Activated naive CD4-positive, alpha-beta T cell treated with anti-CD3 and anti-CD28 coated beads for 36 hours (primary cell): ENCODE data around the gene PKN2. TPM values are rescaled to one million over a fixed set of nuclear protein-coding genes. Genes with fewer than 3 reads are reported as not detected.
"Not testable (repeated sequence)": the region's sequence is repeated elsewhere in the genome, so short reads cannot be mapped to it uniquely, and the experiment has no call there.

ENCODE experiments used
- CTCF ChIA-PET: fragments of 350-600 bp; sonication (Branson Sonifier 250); formaldehyde crosslinking; loops from one replicate; lab custom pipeline; 2021; ENCODE audit warnings: antibody characterized with exemption; lab: Charles Lee
- DNase-seq: peaks from one replicate; pipeline ENCODE4 v3.0.0-alpha.2; 2020
- H3K27ac Mint-ChIP-seq: one replicate; pipeline ENCODE4 v1.8.0; 2021; ENCODE audit warnings: mild to moderate bottlenecking, mixed read lengths
- H3K27me3 Mint-ChIP-seq: one replicate; pipeline ENCODE4 v1.8.0; 2021; ENCODE audit warnings: low read depth, mixed read lengths
- H3K36me3 Mint-ChIP-seq: one replicate; pipeline ENCODE4 v1.8.0; 2021; ENCODE audit warnings: low read depth, mixed read lengths
- H3K4me1 Mint-ChIP-seq: one replicate; pipeline ENCODE4 v1.8.0; 2021; ENCODE audit warnings: low read depth, mixed read lengths
- H3K4me3 Mint-ChIP-seq: one replicate; pipeline ENCODE4 v1.8.0; 2021; ENCODE audit warnings: mild to moderate bottlenecking, moderate library complexity, mixed read lengths
- H3K9me3 Mint-ChIP-seq: one replicate; pipeline ENCODE4 v1.8.0; 2021; ENCODE audit warnings: mixed read lengths
- intact Hi-C: fragments of 100-400 bp; cut with micrococcal nuclease; formaldehyde crosslinking; loops from one replicate; pipeline ENCODE4 v1.15.1; 2023
- total RNA-seq, 2 experiments: library from RNA; stranded (reverse); gene quantifications; one replicate each; pipeline ENCODE4 v1.2.3, GENCODE V29; 2021

Gene PKN2
- total RNA-seq, 2 experiments from 2014 or later = 17.2 to 17.9 TPM

DNA sequence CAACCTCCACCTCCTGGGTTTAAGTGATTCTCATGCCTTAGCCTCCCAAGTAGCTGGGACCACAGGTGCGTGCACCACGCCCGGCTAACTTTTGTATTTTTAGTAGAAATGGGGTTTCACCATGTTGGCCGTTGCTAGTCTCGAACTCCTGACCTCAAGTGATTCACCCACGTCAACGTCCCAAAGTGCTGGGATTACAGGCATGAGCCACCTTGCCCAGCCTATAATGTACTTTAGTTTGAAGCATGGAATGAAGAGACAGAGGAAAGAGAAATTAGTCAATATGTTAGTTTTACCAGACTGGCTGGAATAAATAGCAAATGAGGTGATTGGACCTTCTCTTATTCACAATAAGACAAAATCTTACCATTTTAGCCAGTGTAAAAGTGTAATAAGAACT is 118.3 kb downstream of the PKN2 start:
- CTCF ChIA-PET = interaction anchor here (0.7 to 2.2 kb wide), 3 partner anchors 74 to 176 kb away, joined by 3 to 15 read pairs (median 3); no protein-coding TSS in a partner anchor
- Mint-ChIP-seq H3K27ac (peak overlapping the region; percentile 84), H3K4me3 (no peak overlapping the region), H3K9me3 (peaks cover 5% of the 10 kb centered on the region), H3K4me1 (peaks cover 17% of the 10 kb centered on the region), H3K27me3 (no peaks in the 10 kb centered on the region), H3K36me3 (peaks cover 41% of the 10 kb centered on the region)
- DNase-seq = no peak
- intact Hi-C loops = loop anchor here (5.0 kb wide), 3 partner anchors 135 to 475 kb away; no protein-coding TSS in a partner anchor

DNA sequence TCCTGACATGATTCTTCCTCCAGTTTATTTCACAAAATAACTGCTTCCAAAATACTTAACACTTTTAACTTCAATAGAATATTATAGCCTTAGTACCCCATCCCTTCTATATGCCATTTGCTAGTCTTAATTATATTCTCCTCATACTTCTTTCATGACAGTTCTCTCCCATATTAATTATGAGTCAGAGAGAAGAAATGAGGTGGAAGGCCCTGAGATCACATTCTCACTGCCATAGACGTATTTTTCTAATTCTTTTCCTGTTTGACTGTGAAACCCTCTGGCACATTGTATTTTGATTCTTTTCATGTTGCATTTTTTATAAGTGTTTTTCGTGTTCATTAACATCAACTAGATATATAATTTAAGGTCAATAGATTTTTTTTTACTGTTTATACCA is 118.9 kb downstream of the PKN2 start:
- CTCF ChIA-PET = interaction anchor here (2.2 kb wide), 1 partner anchor 74 kb away, joined by 15 read pairs; no protein-coding TSS in a partner anchor
- peak overlapping the region; percentile 84 for H3K27ac Mint-ChIP-seq
- no peaks in the 10 kb centered on the region for H3K27me3 Mint-ChIP-seq
- no peak for DNase-seq
- peaks cover 39% of the 10 kb centered on the region for H3K36me3 Mint-ChIP-seq
- intact Hi-C loops = loop anchor here (5.0 kb wide), 3 partner anchors 134 to 474 kb away; no protein-coding TSS in a partner anchor
- no peak overlapping the region for H3K4me3 Mint-ChIP-seq
- H3K9me3 Mint-ChIP-seq = peaks cover 5% of the 10 kb centered on the region
- peaks cover 17% of the 10 kb centered on the region for H3K4me1 Mint-ChIP-seq

DNA sequence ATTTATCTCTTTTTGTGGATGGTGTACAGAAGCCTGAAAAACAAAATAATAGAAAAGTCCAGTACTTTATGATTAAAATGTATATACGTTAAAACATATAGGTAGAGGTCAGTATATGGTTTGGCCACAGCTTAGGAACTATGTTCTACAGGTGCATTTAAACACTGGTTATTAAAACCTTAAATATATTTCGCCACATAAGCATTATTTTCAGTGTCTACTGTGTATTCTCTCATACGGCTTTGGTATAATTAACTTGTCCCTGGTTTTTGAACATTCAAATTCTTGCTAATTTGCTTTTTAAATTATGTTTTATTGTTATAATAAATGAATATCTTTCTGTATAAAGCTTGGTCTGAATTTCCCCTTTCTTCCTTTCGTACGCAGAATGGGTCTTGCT is 119.4 kb downstream of the PKN2 start:
- Mint-ChIP-seq H3K4me3 (no peak overlapping the region), H3K36me3 (peaks cover 39% of the 10 kb centered on the region), H3K9me3 (peaks cover 5% of the 10 kb centered on the region), H3K27me3 (no peaks in the 10 kb centered on the region), H3K4me1 (peaks cover 17% of the 10 kb centered on the region), H3K27ac (no peak overlapping the region)
- intact Hi-C loops = loop anchor here (5.0 kb wide), 3 partner anchors 134 to 474 kb away; no protein-coding TSS in a partner anchor
- DNase-seq = no peak
- CTCF ChIA-PET = no interaction called here

DNA sequence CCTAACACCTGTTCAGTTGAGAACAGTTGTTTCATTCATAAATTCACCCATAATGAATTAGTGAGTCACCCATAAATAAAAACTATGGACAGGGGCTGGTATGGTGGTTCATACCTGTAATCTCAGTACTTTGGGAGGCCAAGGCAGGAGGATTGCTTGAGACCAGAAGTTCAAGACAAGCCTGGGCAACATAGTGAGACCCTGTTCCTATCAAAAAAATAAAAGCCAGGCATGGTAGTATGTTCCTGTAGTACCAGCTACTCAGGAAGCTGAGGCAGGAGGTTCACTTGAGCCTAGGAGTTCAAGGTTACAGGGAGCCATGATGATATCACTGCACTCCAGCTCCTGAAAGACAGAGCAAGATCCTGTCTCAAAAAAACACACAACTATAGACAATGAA is 128.3 kb downstream of the PKN2 start:
- Mint-ChIP-seq H3K36me3 (peaks cover 17% of the 10 kb centered on the region), H3K4me1 (no peaks in the 10 kb centered on the region), H3K27ac (no peak overlapping the region), H3K27me3 (no peaks in the 10 kb centered on the region), H3K4me3 (no peak overlapping the region), H3K9me3 (no peaks in the 10 kb centered on the region)
- intact Hi-C loops = no loop called here
- CTCF ChIA-PET = interaction anchor here (0.6 kb wide), 1 partner anchor 147 kb away, joined by 4 read pairs; no protein-coding TSS in a partner anchor
- DNase-seq = no peak

DNA sequence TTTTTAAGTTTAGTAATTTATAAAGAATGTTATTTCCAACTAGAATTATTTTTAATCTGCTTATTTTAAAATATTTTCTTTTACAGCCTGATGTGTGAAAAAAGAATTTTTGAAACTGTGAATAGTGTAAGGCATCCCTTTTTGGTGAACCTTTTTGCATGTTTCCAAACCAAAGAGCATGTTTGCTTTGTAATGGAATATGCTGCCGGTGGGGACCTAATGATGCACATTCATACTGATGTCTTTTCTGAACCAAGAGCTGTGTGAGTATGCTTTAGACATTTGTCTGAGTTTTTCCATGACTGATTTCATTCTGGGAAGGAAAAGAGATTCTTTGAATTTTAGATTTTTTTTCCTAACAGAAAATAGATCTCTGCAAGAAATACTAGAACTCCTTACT is 129.4 kb downstream of the PKN2 start:
- Mint-ChIP-seq H3K9me3 (no peaks in the 10 kb centered on the region), H3K27me3 (no peaks in the 10 kb centered on the region), H3K4me1 (no peaks in the 10 kb centered on the region), H3K4me3 (no peak overlapping the region), H3K27ac (no peak overlapping the region), H3K36me3 (peaks cover 23% of the 10 kb centered on the region)
- no peak for DNase-seq
- CTCF ChIA-PET = interaction anchor here (0.7 kb wide), 1 partner anchor 243 kb away, joined by 3 read pairs; no protein-coding TSS in a partner anchor
- intact Hi-C loops = no loop called here

DNA sequence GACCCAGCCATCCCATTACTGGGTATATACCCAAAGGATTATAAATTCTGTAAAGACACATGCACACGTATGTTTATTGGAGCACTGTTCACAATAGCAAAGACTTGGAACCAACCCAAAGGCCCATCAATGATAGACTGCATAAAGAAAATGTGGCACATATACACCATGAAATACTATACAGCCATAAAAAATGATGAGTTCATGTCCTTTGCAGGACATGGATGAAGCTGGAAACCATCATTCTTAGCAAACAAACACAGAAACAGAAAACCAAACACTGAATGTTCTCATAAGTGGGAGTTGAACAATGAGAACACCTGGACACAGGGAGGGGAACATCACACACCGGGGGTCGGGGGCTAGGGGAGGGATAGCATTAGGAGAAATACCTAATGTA is 135.6 kb downstream of the PKN2 start:
- CTCF ChIA-PET = interaction anchor here (0.9 kb wide), 1 partner anchor 58 kb away, joined by 4 read pairs; no protein-coding TSS in a partner anchor
- H3K4me3 Mint-ChIP-seq, H3K27ac Mint-ChIP-seq, H3K4me1 Mint-ChIP-seq, intact Hi-C loops, H3K27me3 Mint-ChIP-seq, H3K9me3 Mint-ChIP-seq, DNase-seq: not testable (repeated sequence)
- peaks cover 24% of the 10 kb centered on the region for H3K36me3 Mint-ChIP-seq

DNA sequence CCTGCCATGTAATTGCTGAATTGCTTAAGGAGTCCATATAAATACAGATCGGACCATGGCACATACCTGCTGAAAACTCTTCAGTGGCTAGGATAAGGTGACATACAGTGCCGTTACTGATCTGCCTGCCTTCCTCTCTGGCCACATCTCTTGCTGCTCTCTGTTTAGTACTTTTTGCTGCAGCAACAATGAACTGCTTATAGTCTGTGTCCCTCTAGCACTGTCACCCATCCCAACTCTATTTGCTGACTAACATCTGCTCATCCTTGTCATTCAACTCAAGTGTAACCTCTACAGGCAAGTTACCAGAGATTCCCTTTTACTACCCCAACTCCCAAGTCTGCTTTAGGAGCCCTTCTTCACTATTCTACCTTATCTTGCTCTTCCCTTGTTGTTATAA is 141.6 kb downstream of the PKN2 start:
- no peaks in the 10 kb centered on the region for H3K27me3 Mint-ChIP-seq
- H3K27ac Mint-ChIP-seq = no peak overlapping the region
- H3K9me3 Mint-ChIP-seq = no peaks in the 10 kb centered on the region
- no peaks in the 10 kb centered on the region for H3K4me1 Mint-ChIP-seq
- intact Hi-C loops = no loop called here
- no peak for DNase-seq
- H3K36me3 Mint-ChIP-seq = peaks cover 4% of the 10 kb centered on the region
- H3K4me3 Mint-ChIP-seq = no peak overlapping the region
- CTCF ChIA-PET = no interaction called here

DNA sequence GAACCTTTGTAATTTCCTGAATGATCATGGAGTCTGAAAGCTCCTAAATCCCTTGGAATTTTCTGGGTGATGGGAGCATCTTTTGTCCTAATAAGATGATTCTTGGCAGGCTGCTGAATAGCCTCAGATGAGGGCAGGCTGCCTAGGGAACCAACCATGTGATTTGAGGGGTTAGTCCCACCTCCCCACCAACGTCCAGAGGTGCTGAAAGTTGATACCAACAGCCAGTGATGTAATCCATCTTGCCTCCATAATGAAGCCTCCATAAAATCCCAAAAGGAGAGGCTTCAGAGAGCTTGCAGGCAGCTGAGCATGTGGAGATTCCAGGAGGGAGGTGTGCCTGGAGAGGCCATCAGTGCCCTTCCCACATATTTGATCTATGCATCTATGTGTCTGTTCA is 163.6 kb downstream of the PKN2 start:
- peaks cover 11% of the 10 kb centered on the region for H3K36me3 Mint-ChIP-seq
- H3K27me3 Mint-ChIP-seq = no peaks in the 10 kb centered on the region
- H3K9me3 Mint-ChIP-seq = no peaks in the 10 kb centered on the region
- CTCF ChIA-PET = no interaction called here
- intact Hi-C loops = no loop called here
- no peak overlapping the region for H3K27ac Mint-ChIP-seq
- H3K4me1 Mint-ChIP-seq = no peaks in the 10 kb centered on the region
- no peak for DNase-seq
- no peak overlapping the region for H3K4me3 Mint-ChIP-seq

DNA sequence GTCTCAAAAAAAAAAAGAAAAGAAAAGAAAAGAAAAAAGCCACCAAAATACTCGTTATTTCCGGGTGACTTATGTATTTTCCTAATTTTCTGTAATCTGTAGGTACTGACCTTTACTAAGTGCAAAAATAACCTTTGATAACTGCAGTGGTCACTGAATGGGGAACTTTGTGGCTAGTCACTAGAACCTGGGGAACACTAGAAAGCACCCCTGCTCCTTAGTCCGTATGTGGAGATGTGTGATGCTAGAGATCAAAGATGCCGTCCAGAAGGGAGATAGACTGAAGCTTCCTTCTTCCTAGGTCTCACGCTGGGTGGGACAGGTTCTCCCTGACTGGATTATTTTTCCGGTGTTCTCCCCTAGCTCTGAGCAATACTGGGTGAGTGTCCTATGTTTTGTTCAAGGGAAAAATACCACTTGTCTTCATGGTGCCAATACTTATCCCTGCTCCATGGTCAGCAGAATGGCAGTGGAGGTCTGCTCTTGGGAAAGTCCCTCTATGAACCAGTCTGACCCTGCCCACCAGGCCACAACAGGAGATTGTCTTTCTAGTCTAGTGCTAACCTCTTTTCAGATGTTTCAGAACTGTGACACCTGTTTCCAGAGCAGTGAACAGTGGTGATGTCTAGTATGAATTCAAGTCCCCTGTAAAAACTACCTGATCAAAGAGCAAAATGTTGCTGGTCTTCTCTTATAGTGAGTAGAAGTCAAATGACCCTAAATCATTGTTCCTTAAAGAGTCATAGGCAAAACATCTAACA is 167.4 kb downstream of the PKN2 start:
- H3K4me1 Mint-ChIP-seq = no peaks in the 10 kb centered on the region
- peaks cover 19% of the 10 kb centered on the region for H3K36me3 Mint-ChIP-seq
- peak overlapping the region; percentile 54 for H3K27ac Mint-ChIP-seq
- intact Hi-C loops = no loop called here
- CTCF ChIA-PET = interaction anchor here (0.6 to 1.5 kb wide), 3 partner anchors 27 to 62 kb away, joined by 3 to 5 read pairs (median 4); no protein-coding TSS in a partner anchor
- no peaks in the 10 kb centered on the region for H3K27me3 Mint-ChIP-seq
- H3K4me3 Mint-ChIP-seq = no peak overlapping the region
- no peaks in the 10 kb centered on the region for H3K9me3 Mint-ChIP-seq
- DNase-seq = no peak

DNA sequence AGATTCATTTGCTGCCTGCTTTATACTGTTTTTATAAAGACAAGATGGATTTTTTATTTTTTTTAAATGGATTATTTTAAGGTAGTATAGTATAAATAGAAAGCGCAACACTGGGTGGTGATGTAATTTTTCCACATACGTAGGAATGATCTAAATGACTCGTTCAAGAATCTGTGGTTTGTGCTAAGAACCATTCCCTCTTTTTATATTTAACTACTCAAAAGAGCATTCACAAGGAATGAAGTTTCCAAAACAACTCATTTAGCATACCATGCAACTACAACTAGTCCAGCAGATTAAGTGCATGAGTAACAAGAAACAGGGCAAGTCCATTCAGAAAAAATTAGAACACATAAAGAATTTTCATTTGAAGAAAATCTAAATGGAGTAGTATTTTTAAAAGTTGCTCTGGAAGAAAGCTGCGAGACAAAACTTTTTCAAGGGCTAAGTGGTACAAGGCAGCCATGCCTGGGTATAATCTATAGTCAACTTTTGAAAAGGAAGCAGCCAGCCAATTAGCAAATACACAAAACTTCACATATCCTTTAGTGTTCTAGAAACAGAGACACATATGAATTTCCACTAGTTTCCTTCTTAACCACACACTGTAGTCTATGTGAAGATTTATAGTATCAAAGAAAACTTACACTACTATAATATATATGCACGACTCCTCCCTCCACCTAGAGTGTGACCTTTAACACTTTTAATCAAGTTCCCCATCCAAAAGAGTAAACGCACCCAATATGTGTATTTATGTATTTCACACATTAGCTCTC is 183.9 kb downstream of the PKN2 start:
- Mint-ChIP-seq H3K4me3 (no peak overlapping the region), H3K27me3 (no peaks in the 10 kb centered on the region), H3K9me3 (no peaks in the 10 kb centered on the region), H3K4me1 (peaks cover 57% of the 10 kb centered on the region), H3K27ac (peak overlapping the region; percentile 84), H3K36me3 (peaks cover 10% of the 10 kb centered on the region)
- intact Hi-C loops = loop anchor here (1.0 to 5.0 kb wide), 6 partner anchors 23 to 583 kb away; partner anchors contain the start of genes GTF2B and PKN2
- CTCF ChIA-PET = interaction anchor here (0.6 to 1.0 kb wide), 4 partner anchors 8 to 207 kb away, joined by 3 read pairs; no protein-coding TSS in a partner anchor
- no peak for DNase-seq

DNA sequence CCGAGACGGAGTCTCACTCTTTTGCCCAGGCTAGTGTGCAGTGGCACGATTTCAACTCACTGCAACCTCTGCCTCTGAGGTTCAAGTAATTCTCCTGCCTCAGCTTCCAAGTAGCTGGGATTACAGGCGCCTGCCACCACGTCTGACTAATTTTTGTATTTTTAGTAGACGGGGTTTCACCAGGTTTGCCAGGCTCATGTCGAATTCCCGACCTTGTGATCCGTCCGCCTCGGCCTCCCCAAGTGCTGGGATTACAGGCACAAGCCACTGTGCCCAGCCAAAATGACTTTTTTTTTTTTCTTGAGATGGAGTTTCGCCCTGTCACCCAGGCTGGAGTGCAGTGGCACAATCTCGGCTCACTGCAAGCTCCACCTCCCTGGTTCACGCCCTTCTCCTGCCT is 185.6 kb downstream of the PKN2 start:
- CTCF ChIA-PET = interaction anchor here (0.7 kb wide), 1 partner anchor 602 kb away, joined by 4 read pairs; no protein-coding TSS in a partner anchor
- H3K27me3 Mint-ChIP-seq, H3K36me3 Mint-ChIP-seq, H3K4me3 Mint-ChIP-seq, H3K9me3 Mint-ChIP-seq, H3K27ac Mint-ChIP-seq, DNase-seq: not testable (repeated sequence)
- H3K4me1 Mint-ChIP-seq = peaks cover 63% of the 10 kb centered on the region
- intact Hi-C loops = loop anchor here (2.0 to 5.0 kb wide), 2 partner anchors 178 to 215 kb away; no protein-coding TSS in a partner anchor
